Measurements from ENCODE around the gene BCAR3.

The BCAR3 gene

GRCh38 chr1:93532780-93533378, 148.8 kb downstream of the BCAR3 start:
- DNase-seq: no peak

GRCh38 chr1:93531193-93531592, 150.4 kb downstream of the BCAR3 start:
- no peak for DNase-seq

GRCh38 chr1:93528412-93528811, 153.2 kb downstream of the BCAR3 start:
- DNase-seq: peak; percentile 73

GRCh38 chr1:93526431-93526830, 155.2 kb downstream of the BCAR3 start:
- DNase-seq: no peak

DNA sequence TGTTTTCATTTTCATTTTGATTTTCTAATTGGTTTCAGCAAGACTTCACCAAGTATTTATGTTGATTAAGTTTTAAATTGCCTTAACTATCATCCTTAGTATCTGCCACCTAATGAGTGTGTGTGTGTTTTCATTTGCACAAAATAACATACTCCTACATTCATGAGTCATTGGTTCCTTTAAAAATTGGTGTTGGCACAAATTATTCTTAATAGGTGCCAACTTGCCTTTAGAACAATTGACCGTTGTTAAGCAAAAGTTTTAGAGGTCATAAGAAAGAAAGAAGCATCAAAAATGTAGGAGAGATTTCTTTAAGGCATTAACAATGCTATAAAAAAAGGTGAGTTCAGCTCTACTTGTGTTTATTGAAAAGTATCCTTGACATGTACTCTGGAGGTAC, 156.2 kb downstream of the BCAR3 start:
- no peak for DNase-seq

- no peak for DNase-seq
These were observed 158.9 kb downstream of the BCAR3 start for GRCh38 chr1:93522721-93523120.

DNA sequence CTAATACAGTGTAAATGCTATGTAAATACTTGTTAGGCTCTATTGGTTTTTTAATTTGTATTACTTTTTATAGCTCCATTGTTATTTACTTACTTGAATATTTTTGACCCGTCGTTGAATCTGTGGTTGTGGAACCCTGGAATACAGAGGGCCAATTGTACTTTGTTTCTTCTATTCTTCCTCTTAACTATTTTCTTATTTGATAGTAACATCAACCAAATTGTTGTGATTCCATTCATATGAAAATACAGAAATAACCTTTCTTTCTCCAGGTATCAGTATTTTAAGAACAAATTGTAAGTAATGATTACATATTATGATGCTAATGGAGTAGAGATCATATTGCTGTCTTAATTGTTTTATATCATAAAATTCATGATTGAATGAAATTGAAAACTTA, 160.0 kb downstream of the BCAR3 start:
- no peak for DNase-seq

GRCh38 chr1:93519199-93519829, 162.3 kb downstream of the BCAR3 start:
- peak; percentile 24 for DNase-seq

- DNase-seq: peak; percentile 22
These were observed 163.1 kb downstream of the BCAR3 start for GRCh38 chr1:93518516-93518915.

DNA sequence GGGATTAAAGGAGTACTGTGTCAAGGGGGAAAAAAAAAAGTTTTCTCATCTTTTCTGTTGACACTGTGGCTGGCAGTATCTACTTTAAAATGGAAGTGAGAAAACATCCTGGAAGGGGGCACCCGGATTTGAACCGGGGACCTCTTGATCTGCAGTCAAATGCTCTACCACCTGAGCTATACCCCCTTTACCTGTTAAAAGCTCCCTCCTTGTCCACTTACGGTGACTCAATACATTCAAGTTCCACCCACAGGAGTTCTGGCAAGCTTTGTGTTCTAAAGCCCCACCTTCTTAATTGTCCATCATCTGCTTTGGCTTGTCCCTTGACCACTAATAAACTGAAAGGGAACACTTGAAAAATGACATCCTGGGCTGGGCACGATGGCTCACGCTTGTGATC, 165.5 kb downstream of the BCAR3 start:
- no peak for DNase-seq

Measured in OCI-M1 (cell line).